Inflammatory macrophage treated with lipopolysaccharide for 4 hours (primary cell): Measurements from ENCODE around the gene PC.
"Not testable (repeated sequence)": the region's sequence is repeated elsewhere in the genome, so short reads cannot be mapped to it uniquely, and the experiment has no call there.

ENCODE experiments used
- DNase-seq: peaks from one replicate; pipeline ENCODE4 v3.0.0-alpha.2; 2020

Gene PC, protein sequence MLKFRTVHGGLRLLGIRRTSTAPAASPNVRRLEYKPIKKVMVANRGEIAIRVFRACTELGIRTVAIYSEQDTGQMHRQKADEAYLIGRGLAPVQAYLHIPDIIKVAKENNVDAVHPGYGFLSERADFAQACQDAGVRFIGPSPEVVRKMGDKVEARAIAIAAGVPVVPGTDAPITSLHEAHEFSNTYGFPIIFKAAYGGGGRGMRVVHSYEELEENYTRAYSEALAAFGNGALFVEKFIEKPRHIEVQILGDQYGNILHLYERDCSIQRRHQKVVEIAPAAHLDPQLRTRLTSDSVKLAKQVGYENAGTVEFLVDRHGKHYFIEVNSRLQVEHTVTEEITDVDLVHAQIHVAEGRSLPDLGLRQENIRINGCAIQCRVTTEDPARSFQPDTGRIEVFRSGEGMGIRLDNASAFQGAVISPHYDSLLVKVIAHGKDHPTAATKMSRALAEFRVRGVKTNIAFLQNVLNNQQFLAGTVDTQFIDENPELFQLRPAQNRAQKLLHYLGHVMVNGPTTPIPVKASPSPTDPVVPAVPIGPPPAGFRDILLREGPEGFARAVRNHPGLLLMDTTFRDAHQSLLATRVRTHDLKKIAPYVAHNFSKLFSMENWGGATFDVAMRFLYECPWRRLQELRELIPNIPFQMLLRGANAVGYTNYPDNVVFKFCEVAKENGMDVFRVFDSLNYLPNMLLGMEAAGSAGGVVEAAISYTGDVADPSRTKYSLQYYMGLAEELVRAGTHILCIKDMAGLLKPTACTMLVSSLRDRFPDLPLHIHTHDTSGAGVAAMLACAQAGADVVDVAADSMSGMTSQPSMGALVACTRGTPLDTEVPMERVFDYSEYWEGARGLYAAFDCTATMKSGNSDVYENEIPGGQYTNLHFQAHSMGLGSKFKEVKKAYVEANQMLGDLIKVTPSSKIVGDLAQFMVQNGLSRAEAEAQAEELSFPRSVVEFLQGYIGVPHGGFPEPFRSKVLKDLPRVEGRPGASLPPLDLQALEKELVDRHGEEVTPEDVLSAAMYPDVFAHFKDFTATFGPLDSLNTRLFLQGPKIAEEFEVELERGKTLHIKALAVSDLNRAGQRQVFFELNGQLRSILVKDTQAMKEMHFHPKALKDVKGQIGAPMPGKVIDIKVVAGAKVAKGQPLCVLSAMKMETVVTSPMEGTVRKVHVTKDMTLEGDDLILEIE

GRCh38 chr11:66958232-66958955 lies at the start of gene PC:
TSS of gene PC (minus strand) at chr11:66958383. CDS start at chr11:66872159, 86,224 bp downstream.
- peak; percentile 99 for DNase-seq

- DNase-seq, result peak; percentile 16
Observed at GRCh38 chr11:67007126-67007525, 48.9 kb upstream of the PC start.

DNA sequence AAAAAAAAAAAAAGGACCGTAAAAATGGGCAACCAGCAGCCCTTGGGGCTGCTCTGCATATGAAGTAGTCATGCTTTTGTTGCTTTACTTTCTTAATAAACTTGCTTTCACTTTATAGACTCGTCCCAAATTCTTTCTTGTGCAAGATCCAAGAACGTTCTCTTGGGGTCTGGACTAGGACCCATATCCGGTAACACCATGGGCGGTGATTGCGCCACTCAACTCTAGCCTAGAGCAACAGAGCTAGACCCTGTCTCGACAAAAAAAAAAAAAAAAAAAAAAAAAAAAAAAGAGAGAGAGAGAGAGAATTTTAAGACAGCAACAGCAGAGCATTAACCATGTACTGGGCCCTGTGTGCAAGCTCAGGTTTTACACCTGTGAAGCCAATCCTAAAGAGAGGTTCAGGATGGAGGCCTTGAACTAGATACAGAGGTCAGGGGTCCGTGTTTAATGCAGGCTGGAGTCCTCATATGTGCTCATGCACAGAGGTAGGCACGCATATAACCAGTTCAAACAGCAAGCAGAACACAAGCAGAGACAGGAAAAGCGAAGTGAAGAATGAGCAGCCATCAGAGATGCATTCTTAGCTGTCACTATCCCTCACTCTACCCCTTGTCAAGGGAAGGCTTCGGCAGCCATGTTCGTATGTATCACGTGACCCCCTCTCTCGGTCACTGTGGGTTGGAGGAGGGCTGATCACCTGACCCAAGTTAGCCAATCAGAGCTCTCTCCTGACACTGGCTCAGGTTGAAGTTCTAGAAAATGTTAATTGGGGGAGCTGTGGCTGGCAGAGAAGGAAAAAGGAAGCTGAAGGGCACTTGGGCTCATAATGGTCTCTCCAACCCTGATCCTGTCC lies 48.1 kb upstream of the PC start:
- DNase-seq, result peak; percentile 14

GRCh38 chr11:67005200-67005599 lies 47.0 kb upstream of the PC start:
- DNase-seq, result not testable (repeated sequence)

DNA sequence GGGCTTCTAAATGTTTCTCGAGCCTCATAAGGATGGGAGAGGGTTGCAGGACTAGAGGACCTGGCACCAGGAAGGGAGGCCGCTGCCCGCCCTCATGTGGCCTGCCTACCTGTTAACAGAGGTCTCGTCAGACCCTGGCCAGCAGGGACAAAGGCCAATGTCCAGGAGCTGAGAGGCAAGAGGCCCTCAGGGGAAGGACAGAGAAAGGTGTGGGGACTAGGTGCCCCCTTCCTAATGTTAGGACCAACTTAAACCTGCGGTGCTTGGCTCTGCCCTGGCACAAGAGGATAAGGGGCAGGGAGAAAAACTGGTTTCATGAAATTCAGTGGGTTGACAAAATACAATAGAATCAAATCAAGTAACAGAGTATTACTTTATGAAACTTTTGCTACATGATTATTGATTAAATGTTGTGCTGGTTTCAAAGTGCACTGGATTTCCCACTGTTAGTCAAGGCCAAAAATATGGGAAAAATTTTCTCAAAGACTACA lies 44.8 kb upstream of the PC start:
- no peak for DNase-seq

GRCh38 chr11:67002297-67002913 lies 44.2 kb upstream of the PC start:
- DNase-seq, result no peak

DNA sequence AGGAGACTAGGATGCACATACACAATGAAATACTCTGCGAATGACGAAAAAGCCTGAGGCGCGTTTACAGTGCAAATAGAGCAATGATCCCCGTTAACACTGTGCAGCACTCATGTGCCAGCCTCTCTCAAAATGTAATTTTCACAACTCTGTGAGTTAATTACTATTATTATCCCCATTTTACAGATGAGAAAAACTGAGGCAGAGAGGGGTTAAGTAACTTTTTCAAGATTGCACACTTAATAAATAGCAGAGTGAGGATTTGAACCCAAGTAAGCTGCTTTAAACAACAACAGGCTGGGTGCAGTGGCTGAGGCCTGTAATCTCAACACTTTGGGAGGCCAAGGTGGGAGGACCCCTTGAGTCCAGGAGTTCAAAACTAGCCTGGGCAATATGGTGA lies 43.1 kb upstream of the PC start:
- DNase-seq, result no peak

GRCh38 chr11:66999555-66999954 lies 41.4 kb upstream of the PC start:
- DNase-seq, result no peak

- no peak for DNase-seq
Observed at GRCh38 chr11:66996609-66997273, 38.6 kb upstream of the PC start.

DNA sequence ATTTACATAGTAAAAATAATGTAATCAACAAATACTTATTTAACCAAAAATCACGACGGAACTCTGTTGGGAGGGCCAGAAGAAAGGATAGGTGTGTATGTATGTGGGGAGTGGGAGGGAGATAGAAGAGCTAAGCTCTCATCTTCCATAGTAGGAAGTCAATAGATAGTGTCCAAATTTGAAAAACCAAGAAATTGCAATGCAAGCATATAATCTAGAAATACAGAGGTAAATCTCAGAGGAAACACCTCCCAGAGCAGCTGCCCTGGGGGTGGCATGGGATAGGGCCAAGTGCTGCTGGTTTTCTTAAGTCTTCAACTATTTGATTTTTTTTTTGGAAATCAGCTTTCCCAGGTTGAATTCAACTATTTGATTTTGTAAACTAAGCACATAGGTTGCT lies 33.9 kb upstream of the PC start:
- DNase-seq, result no peak

DNA sequence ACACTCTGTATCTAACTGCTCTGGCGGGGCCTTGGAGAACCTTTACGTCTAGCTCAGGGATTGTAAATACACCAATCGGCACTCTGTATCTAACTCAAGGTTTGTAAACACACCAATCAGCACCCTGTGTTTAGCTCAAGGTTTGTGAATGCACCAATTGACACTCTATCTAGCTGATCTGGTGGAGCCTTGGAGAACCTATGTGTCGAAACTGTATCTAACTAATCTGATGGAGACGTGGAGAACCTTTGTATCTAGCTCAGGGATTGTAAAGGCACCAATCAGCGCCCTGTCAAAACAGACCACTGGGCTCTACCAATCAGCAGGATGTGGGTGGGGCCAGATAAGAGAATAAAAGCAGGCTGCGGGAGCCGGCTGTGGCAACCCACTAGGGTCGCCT lies 31.2 kb upstream of the PC start:
- not testable (repeated sequence) for DNase-seq

DNA sequence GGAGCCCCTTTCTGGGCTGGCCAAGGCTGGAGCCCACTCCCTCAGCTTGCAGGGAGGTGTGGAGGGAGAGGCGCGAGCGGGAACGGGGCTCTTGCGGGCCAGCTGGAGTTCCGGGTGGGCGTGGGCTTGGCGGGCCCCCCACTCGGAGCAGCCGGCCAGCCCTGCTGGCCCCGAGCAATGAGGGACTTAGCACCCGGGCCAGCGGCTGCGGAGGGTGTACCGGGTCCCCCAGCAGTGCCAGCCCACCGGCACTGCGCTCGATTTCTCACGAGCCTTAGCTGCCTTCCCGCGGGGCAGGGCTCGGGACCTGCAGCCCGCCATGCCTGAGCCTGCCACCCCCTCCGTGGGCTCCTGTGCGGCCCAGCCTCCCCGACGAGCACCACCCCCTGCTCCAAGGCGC lies 30.6 kb upstream of the PC start:
- not testable (repeated sequence) for DNase-seq

- DNase-seq, result no peak
Observed at GRCh38 chr11:66987924-66988637, 29.9 kb upstream of the PC start.

DNA sequence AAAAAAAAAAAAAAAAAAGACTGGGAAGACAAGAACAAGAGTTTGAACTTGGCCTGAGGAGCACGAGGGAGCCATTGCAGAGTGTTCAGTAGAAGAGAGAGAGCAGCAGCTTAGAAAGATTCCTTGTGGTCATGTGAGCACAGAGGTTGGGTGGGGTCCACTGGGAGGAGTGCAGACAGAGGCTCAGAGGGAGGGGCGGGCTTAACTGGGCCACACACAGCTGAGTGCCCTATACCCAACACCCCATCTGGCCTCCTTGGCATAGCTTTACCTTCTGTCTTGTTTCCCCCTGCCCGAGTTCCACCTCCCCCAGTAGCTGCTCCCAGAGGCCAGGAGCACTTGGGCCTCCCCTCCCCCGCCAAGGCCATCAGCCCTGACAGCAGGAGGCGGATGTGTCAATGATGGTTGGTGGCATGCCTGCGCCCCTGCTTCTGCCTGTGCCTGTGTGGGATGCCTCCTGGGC lies 29.0 kb upstream of the PC start:
- no peak for DNase-seq

DNA sequence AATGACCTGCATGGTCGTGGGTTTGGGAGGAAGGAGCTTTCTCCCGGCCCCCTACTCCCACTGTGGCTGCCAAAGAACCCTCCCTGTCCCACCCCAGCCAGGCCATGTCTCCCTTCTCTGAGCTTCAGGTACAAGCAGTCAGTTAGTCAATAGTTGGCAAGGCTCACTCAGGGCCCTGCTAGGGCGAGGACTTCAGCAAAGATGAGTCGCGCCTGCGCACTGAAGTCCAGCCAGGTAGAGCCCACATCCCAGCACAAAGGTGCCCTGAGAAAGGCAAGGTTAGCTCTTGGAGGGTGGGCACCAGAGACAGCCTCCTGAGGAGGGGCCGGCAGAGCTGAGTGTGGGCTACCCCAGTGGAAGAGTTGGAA lies 28.0 kb upstream of the PC start:
- DNase-seq, result no peak

DNA sequence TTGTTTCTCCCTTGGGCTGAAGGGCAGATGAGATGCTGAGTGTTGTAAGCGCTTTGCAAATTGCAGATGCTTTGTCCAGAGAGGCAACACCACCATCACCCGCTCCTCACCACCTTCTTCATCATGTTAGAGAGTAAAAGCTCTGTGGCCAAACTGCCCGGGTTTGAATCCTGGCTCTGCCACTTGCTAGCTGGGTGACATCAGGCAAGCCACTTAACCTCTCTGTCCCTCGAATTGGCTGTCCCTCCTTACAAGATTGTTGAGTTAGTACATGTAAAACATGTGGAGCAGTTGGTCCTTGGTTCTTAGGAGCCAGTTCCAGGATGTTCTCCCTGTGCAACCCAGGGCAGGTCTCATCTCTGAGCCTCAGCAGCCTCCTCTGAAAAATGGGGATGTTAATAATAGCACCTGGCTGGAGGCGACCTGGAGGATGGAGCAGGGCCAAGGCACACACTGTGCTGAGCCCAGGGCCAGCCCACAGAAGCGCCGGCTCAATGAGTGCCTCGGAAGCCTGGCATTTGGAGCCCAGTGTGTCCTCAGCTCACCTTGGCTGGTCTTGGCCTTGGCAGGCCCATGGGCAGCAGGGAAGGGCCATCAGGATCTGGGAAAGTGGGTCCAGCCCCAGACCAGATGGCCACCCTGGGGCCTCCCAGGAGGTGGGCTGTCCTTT lies 27.5 kb upstream of the PC start:
- no peak for DNase-seq

DNA sequence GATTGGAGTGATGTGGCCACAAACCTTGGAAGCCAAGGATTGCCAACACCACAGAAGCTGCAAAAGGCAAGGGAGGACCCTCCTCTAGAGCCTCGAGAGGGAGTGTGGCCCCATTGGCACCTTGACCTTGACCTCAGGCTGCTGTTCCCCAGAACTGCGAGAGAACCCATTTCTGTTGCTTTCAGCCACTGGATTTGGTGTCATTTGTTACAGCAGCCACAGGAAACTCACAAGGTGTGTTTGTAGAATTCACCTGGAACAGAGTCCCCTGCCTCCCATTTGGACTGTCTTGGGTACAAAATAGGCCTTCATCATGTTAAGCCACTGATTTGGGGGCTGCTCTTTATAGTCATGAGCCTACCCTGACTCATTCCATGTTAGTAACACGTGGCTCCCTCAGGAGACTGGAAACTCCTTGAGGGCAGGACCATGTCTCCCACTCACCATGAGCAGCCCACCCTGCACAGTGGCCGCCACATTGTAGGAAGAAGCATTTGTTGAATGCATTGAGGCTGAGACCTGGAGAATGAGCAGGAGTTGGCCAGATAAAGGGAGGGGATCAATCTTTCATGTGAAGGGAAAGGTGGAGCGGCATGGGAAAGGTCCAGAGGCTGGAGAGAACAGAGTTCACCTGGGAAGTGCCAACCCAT lies 25.2 kb upstream of the PC start:
- DNase-seq, result no peak

DNA sequence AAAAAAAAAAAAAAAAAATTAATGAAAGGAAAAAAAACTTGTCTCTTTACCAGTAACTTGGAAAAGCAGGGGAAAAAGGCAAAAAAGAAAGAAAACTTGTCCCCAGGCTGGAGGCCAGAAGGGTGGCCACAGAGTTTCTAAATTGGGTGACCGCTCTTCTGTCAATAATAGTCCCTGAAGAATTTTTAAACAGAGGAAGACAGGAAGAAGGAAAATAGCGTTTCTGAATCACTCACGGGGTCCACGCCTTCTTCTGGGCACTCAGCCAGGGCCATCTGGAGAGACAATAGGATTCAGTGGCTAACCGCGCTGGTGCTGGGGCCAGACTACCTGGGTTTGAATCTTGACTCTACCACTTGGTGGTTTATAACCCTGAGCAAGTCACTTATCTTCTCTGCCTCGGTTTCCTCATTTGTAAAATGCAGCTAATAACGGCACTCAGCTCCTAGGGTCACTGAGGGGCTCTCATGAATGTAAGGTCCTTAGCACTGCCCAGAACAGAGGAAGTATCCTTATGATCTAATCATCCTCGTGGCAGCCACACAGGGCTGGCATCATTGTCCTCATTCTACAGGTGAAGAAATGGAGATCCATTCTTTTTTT lies 23.9 kb upstream of the PC start:
- peak; percentile 78 for DNase-seq
